HG03521 (cell line): Measurements from ENCODE around the gene POLR3H.

ENCODE experiments used
- ATAC-seq: cut with Tn5 transposase; IDR thresholded peaks from one replicate; pipeline ENCODE4 v1.9.1; 2021; ENCODE audit warnings: mild to moderate bottlenecking, moderate library complexity; ENCODE audit not compliant: unreplicated experiment

The POLR3H gene

GRCh38 chr22:41522813-41523212, 21.5 kb downstream of the POLR3H start:
- no peak for ATAC-seq

DNA sequence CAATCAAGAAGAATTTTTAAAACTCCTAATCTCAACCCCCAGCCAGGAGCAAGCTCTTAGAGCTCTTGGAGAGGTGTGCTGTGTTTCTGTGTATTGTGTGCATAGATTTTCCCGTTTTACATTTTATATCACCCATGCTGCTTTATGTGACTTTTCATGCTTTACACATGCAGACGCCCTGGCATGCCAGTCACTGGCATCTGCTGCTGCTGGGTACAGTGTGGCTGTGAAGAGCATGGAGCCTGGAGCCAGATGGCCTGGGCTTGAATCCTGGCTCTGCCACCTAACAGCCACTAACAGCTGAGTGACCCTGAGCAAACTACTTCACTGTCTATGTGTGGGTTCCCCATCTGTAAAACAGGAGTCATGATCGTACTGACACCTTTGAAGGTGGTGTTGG, 23.1 kb downstream of the POLR3H start:
- no peak for ATAC-seq

DNA sequence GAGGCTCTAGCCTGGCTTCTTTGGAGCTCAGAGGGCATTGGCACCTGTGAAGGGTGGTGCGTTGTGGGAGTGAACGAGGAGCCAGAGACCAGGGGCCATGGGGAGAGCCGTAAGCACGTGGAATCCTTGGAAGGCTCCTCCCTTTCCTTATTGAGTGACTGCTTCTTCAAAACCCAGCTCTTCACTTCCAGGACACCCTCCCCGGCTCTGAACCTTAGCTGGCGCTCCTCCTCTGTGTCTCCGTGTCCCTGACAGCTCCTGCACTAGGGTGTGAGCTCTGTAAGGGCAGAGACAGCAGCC, 26.3 kb downstream of the POLR3H start:
- ATAC-seq: no peak

- ATAC-seq: no peak
Measured at GRCh38 chr22:41517172-41518047, 26.9 kb downstream of the POLR3H start.

GRCh38 chr22:41516462-41516861, 27.8 kb downstream of the POLR3H start:
- ATAC-seq: no peak

- no peak for ATAC-seq
Measured at GRCh38 chr22:41513391-41513790, 30.9 kb downstream of the POLR3H start.

DNA sequence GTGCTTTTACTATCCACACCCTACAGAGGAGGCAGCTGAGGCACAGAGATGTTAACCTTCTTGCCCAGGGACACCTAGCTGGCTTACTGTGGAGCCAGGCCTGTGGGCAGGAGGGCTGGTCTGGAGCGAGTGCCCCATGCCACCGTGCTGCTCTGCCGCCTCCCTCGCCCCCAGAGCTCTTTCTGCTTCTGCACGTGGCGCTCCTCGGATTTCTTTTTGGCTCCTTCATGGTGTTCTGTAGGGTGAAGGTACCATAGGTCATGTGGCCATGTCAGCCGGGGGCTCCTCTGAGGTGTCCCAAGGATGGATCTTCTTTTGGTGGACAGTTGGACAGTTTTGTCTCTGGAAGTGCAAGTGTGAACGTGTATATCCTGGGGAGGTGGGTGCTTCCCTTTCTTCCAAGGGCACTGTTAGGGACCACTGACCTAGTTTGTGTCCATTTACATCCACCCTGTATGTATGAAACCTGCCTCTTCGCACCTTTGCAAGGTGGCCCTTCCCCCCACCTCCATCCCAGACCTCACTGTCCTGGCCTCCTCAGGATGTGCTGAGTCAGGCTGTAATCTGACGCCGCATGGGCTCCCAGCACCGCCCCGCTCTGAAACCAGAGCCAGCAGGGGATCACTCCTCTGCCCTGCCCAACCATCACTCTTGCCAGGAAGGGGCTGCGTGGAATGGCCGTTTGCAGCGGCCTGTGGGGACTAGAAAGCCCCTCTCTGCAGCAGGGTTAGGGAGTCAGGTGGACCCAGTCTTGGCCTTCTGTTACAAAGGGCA, 31.7 kb downstream of the POLR3H start:
- ATAC-seq: no peak

GRCh38 chr22:41511521-41511968, 32.7 kb downstream of the POLR3H start:
- ATAC-seq: no peak

- no peak for ATAC-seq
Measured at GRCh38 chr22:41508770-41509170, 35.5 kb downstream of the POLR3H start.

- no peak for ATAC-seq
Measured at GRCh38 chr22:41507330-41508063, 36.8 kb downstream of the POLR3H start.

DNA sequence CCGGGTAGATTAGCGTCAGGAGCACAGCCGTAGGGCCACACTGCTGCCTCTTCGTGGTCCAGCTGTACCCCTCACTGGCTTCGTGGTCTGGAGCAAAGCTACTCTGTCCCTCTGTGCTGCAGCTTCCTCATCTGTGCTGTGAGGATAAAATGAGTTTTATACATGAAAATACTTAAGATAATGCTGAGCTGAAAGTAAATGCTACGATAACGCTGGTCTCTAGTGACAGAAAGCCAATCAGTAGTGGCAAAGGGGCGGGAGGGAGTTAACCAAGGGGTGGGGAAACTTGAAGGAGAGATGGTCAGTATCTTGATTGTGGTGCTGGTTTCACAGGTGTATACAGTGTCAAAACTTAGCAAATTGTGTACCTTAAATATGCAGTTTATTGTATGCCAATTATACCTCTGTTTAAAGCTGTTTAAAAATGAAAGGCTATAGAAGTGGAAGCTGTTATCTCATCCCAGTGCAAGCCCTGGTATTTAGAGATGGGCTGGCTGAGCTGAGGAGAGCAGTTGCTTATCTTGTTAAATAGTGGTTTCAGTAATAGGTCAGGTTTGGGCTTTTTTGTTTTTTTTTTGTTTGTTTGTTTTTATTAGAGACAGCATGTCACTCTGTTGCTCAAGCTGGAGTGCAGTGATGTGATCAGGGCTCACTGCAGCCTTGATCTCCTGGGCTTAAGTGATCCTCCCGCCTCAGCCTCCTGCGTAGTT, 38.6 kb downstream of the POLR3H start:
- no peak for ATAC-seq

- ATAC-seq: no peak
Measured at GRCh38 chr22:41504816-41505215, 39.5 kb downstream of the POLR3H start.

DNA sequence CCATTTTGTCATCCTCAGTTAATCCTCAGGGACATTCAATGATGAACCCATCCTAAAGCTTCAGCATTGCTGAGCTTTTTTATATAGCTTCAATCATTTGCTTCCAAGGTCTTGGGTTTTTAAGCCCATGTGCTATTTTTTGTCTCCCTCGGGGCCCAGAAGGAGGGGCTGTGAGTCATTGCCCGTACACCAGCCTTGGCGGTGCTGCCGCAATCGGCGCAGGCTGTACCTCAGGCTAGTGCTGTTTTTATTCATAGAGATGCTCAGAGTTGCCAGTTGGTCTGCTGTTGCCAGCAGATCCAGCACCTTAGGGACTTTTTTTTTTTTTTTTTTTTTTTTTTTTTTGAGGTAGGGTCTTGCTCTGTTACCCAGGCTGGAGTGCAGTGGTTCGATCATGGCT, 39.9 kb downstream of the POLR3H start:
- ATAC-seq: no peak

DNA sequence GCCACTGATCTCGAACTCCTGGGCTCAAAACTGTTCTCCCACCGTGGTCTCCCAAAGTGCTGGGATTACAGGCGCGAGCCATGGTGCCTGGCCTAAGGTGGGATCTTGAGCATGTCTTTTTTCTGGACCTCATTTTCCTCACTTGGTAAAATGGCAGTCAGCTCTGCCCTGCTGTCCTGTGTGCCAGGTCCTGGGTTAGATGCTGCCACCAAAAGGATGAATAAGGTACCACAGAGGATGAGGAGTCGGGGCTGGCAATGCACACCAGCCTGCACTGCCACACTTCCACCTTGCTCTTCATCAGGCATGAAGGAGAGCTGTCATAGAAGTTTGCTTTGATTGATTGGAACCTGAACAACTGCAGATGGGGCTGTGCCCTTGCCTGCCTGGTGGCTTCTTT, 43.1 kb downstream of the POLR3H start:
- no peak for ATAC-seq

DNA sequence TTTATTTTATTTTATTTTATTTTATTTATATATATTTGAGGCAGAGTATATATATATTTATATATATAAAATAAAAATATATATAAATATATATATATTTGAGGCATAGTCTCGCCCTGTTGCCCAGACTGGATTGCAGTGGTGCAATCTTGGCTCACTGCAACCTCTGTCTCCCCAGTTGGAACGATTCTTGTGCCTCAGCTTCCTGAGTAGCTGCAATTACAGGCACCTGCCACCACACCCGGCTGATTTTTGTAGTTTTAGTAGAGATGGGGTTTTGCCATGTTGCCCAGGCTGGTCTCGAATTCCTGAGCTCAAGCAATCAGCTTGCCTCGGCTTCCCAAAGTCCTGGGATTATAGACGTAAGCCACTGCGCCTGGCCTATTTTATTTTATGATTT, 44.0 kb downstream of the POLR3H start:
- ATAC-seq: no peak

DNA sequence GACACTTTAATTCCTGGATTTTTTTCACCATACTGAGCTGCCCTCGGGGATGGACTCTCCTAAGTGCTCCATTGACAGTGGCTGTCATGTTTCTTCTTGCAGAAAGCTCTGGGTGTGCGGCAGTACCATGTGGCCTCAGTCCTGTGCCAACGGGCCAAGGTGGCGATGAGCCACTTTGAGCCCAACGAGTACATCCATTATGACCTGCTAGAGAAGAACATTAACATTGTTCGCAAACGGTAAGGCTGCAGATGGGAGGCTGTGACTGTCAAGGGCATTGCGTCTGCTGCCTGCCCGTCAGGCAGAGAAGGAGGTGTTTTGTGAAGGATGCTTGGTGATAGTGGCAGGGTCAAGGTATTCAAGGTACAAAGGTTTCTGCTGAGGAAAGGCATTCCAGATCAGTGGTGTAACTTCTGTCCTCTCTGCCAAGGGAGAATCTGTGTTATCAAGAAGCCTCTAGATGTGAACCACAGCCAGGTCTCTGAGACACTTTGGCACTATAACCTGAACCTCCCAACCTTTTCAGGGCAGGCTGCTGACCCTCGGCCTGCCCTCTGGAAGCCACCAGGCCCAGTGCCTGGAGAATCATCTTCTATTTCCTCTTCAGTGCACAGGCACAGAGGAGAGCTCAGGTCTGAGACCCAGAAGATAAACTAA, 44.5 kb downstream of the POLR3H start:
- ATAC-seq: no peak

DNA sequence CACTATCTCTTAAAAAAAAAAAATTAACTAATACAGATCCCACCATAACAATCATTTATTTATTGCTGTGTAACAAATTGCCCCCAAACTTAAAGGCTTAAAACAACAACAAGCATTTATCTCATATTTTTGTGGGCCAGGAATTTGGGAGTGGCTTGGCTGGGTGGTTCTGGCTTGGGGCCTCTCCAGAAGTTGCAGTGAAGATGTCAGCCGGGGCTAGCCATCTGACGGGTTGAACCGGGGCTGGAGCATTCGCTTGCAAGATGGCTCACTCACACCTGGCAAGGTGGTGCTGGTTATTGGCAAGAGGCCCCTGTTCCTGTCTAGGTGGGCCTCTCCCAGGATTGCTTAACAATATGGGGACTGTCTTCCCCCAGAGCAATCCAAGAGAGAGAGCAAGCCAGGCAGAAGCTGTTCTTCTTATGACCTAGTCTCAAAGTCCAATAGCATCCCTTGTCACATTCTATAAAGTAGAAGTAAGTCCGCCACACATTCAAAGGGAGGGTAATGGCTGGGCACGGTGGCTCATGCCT, 45.9 kb downstream of the POLR3H start:
- ATAC-seq: no peak

DNA sequence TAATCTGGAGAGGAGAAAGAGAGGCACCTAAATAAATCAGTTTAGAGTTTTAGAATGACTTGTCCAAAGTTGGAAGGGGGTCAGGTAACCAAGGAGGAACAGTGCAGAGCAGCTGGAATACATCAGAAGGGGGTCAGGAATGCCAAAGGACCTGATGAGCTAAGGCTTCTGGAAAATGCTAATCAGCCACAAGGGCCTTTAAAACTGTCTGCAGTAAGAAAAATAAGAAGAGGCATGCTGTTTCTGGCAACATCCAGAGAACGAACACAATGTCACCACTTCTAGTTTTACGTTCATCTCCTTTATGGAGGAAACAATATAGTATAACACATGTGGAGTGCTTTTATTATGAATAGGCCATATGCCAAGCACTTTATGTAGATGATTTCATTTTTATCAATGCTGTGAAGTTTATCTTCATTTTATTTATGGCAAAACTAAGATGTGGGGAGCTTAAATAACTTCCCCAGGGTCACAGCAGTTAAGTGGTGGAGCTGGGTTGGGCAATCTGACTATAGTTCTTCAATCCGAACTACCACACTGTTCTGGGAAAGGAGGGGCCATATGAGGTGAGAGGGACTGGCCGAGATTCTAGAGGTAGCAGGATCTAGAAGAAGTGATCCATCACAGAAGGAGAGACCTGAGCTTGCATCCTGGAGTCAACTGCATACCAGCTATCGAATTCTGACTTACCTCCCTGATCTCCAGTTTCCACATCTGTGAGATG, 52.7 kb downstream of the POLR3H start:
- ATAC-seq: no peak

- no peak for ATAC-seq
Measured at GRCh38 chr22:41488596-41489385, 55.5 kb downstream of the POLR3H start.
